ENCODE measurements around the gene KIF5C. TPM values are rescaled to one million over a fixed set of nuclear protein-coding genes. Genes with fewer than 3 reads are reported as not detected.
"Not testable (repeated sequence)": the region's sequence is repeated elsewhere in the genome, so short reads cannot be mapped to it uniquely, and the experiment has no call there.

Gene KIF5C
- total and polyA plus RNA-seq, 2 donors (not counting 1 experiment from before 2014, with no cell fraction given): 0.09 to 0.17 TPM

DNA sequence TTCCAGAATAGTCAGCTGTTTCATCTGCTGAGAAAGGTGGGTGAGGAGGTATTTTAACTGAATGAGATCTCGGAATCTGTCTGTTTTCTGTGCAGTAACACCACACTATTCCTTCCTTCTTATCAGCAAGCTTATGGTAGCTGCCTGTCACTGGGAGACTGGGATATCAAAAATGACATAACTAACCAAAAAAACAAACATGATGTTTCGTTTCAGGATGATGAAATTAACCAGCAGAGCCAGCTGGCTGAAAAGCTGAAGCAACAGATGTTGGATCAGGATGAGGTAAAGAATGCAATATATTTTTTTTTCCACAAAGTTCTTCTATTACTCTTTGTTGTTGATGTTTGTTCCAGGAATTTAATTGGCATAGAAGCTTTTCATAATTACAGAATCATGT lies 103.7 kb downstream of the KIF5C start:
- Histone ChIP-seq H3K9ac (ENCODE audit: insufficient read depth, low read length) (no peak overlapping the region), H3K9me3 (ENCODE audit: control insufficient read depth, insufficient read depth, low read depth, low read length) (no peaks in the 10 kb centered on the region), H3K27me3 (ENCODE audit: control insufficient read depth, insufficient read depth, low read length) (no peaks in the 10 kb centered on the region), H3K36me3 (ENCODE audit: control insufficient read depth, insufficient read depth, low read length) (no peaks in the 10 kb centered on the region), H3K27ac (ENCODE audit: insufficient read depth, low read length) (no peak overlapping the region), H3K4me2 (ENCODE audit: extremely low read depth, insufficient read depth, low read length) (no peak overlapping the region), H3K4me1 (ENCODE audit: control insufficient read depth, extremely low read depth, insufficient read depth, low read length) (no peaks in the 10 kb centered on the region), H2AFZ (ENCODE audit: low read length) (no peak overlapping the region), H4K20me1 (ENCODE audit: control insufficient read depth, extremely low read depth, insufficient read depth, low read length) (no peaks in the 10 kb centered on the region), H3K4me3 (replicated peaks in 1 of 4; ENCODE audit: control extremely low read depth in 1 of 4, insufficient read depth in 1 of 4, low read depth in 3 of 4, low read length in 4 of 4) (no peak overlapping the region), H3K79me2 (ENCODE audit: control insufficient read depth, insufficient read depth, low read length) (no peaks in the 10 kb centered on the region)
- DNase-seq (ENCODE audit: low read depth in 2 of 2): peak in 1 of 2 donors; percentile 55
- TF ChIP-seq, protein P1, sequence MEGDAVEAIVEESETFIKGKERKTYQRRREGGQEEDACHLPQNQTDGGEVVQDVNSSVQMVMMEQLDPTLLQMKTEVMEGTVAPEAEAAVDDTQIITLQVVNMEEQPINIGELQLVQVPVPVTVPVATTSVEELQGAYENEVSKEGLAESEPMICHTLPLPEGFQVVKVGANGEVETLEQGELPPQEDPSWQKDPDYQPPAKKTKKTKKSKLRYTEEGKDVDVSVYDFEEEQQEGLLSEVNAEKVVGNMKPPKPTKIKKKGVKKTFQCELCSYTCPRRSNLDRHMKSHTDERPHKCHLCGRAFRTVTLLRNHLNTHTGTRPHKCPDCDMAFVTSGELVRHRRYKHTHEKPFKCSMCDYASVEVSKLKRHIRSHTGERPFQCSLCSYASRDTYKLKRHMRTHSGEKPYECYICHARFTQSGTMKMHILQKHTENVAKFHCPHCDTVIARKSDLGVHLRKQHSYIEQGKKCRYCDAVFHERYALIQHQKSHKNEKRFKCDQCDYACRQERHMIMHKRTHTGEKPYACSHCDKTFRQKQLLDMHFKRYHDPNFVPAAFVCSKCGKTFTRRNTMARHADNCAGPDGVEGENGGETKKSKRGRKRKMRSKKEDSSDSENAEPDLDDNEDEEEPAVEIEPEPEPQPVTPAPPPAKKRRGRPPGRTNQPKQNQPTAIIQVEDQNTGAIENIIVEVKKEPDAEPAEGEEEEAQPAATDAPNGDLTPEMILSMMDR (conservative IDR thresholded peaks at IDR 0.05 in 1 of 2, IDR thresholded peaks at IDR 0.05 in 1 of 2; ENCODE audit: low read depth in 1 of 2, low read length in 2 of 2): no peak
- TF ChIP-seq EZH2 (IDR thresholded peaks at IDR 0.05; ENCODE audit: low read length, missing control alignments): no peak

DNA sequence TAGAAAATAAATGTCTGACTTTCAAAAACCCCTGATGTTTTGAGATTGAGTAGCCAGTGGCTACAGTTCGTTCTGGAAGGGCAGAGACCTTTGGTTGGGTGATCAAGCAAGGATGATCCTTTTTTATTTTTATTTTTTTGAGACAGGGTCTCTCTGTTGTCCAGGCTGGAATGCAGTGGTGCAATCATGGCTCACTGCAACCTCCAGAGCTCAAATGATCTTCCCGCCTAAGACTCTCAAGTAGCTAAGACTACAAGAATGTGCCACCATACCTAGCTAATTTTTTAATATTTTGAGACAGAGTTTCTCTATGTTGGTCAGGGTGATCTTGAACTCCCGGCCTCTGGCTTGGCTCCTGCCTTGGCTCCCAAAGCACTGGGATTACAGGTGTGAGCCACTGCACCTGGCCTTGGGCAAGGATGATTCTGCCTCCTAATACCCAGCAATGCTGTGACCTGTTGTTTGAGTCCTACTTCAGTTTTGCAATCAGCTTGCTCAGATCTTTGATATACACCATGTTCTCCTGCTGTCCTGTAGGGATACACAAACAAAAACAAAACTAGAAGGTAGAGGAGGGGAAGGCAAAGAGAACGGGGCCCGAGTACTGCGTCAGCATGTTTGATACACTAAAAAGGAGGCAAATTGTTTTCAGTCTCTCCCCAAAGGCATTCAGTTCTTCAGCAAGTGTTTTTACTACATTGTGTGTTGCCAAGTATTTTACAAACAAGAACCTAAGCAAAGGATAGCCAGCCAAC lies 104.3 kb downstream of the KIF5C start:
- no peaks in the 10 kb centered on the region for H4K20me1 ChIP-seq (ENCODE audit: control insufficient read depth, extremely low read depth, insufficient read depth, low read length)
- H3K27me3 ChIP-seq (ENCODE audit: control insufficient read depth, insufficient read depth, low read length): no peaks in the 10 kb centered on the region
- no peaks in the 10 kb centered on the region for H3K4me1 ChIP-seq (ENCODE audit: control insufficient read depth, extremely low read depth, insufficient read depth, low read length)
- H3K9ac ChIP-seq (ENCODE audit: insufficient read depth, low read length): no peak overlapping the region
- H3K9me3 ChIP-seq (ENCODE audit: control insufficient read depth, insufficient read depth, low read depth, low read length): no peaks in the 10 kb centered on the region
- no peaks in the 10 kb centered on the region for H3K79me2 ChIP-seq (ENCODE audit: control insufficient read depth, insufficient read depth, low read length)
- DNase-seq (ENCODE audit: low read depth in 2 of 2): no peak
- no peak overlapping the region for H2AFZ ChIP-seq (ENCODE audit: low read length)
- no peaks in the 10 kb centered on the region for H3K36me3 ChIP-seq (ENCODE audit: control insufficient read depth, insufficient read depth, low read length)
- TF ChIP-seq, protein P1 (conservative IDR thresholded peaks at IDR 0.05 in 1 of 2, IDR thresholded peaks at IDR 0.05 in 1 of 2; ENCODE audit: low read depth in 1 of 2, low read length in 2 of 2): no peak
- TF ChIP-seq EZH2 (IDR thresholded peaks at IDR 0.05; ENCODE audit: low read length, missing control alignments): no peak
- H3K4me2 ChIP-seq (ENCODE audit: extremely low read depth, insufficient read depth, low read length): no peak overlapping the region
- H3K27ac ChIP-seq (ENCODE audit: insufficient read depth, low read length): no peak overlapping the region
- no peak overlapping the region for H3K4me3 ChIP-seq (replicated peaks in 1 of 4; ENCODE audit: control extremely low read depth in 1 of 4, insufficient read depth in 1 of 4, low read depth in 3 of 4, low read length in 4 of 4)

DNA sequence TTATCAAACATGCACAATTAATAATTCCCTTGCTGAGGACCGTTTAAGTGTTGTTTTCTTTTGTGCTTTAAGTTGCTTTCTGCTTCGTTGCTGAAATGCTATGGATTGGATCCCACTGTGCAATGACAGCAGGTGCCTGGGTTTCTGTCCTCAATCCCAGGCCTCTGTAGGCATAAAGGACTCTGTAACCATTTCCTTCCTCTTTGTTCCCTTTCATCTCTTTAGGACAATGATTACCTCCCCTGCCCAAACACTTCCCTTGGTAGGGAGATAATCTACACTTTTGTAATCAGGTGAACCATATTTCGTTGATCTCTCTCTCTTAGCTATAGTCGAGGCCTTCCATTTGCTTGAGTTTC lies 104.9 kb downstream of the KIF5C start:
- Histone ChIP-seq H3K4me1 (ENCODE audit: control insufficient read depth, extremely low read depth, insufficient read depth, low read length) (no peaks in the 10 kb centered on the region), H3K27ac (ENCODE audit: insufficient read depth, low read length) (no peak overlapping the region), H3K9ac (ENCODE audit: insufficient read depth, low read length) (no peak overlapping the region), H3K9me3 (ENCODE audit: control insufficient read depth, insufficient read depth, low read depth, low read length) (no peaks in the 10 kb centered on the region), H3K27me3 (ENCODE audit: control insufficient read depth, insufficient read depth, low read length) (no peaks in the 10 kb centered on the region), H3K36me3 (ENCODE audit: control insufficient read depth, insufficient read depth, low read length) (no peaks in the 10 kb centered on the region), H2AFZ (ENCODE audit: low read length) (no peak overlapping the region), H3K4me3 (replicated peaks in 1 of 4; ENCODE audit: control extremely low read depth in 1 of 4, insufficient read depth in 1 of 4, low read depth in 3 of 4, low read length in 4 of 4) (no peak overlapping the region), H3K4me2 (ENCODE audit: extremely low read depth, insufficient read depth, low read length) (no peak overlapping the region), H3K79me2 (ENCODE audit: control insufficient read depth, insufficient read depth, low read length) (no peaks in the 10 kb centered on the region), H4K20me1 (ENCODE audit: control insufficient read depth, extremely low read depth, insufficient read depth, low read length) (no peaks in the 10 kb centered on the region)
- DNase-seq (ENCODE audit: low read depth in 2 of 2): no peak
- TF ChIP-seq, protein P1 (conservative IDR thresholded peaks at IDR 0.05 in 1 of 2, IDR thresholded peaks at IDR 0.05 in 1 of 2; ENCODE audit: low read depth in 1 of 2, low read length in 2 of 2): no peak
- no peak for TF ChIP-seq EZH2 (IDR thresholded peaks at IDR 0.05; ENCODE audit: low read length, missing control alignments)

DNA sequence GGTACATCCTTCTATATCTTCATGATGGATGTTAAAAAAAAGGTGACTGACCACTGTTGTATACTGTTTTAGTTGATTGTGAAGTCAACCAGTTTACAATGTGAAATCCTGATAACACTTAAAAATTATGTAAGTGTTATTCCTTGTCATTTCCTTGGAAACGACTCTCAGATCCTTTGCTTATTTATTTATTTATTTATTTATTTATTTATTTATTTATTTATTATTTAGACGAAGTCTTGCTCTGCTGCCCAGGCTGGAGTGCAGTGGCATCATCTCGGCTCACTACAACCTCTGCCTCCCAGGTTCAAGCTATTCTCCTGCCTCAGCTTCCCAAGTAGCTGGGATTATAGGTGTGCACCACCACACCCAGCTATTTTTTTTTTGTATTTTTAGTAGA lies 105.5 kb downstream of the KIF5C start:
- H3K4me3 ChIP-seq (replicated peaks in 1 of 4; ENCODE audit: control extremely low read depth in 1 of 4, insufficient read depth in 1 of 4, low read depth in 3 of 4, low read length in 4 of 4); H3K9ac ChIP-seq (ENCODE audit: insufficient read depth, low read length); H3K4me1 ChIP-seq (ENCODE audit: control insufficient read depth, extremely low read depth, insufficient read depth, low read length); H3K9me3 ChIP-seq (ENCODE audit: control insufficient read depth, insufficient read depth, low read depth, low read length); H2AFZ ChIP-seq (ENCODE audit: low read length); H3K4me2 ChIP-seq (ENCODE audit: extremely low read depth, insufficient read depth, low read length); DNase-seq (ENCODE audit: low read depth in 2 of 2); H3K79me2 ChIP-seq (ENCODE audit: control insufficient read depth, insufficient read depth, low read length); H3K27ac ChIP-seq (ENCODE audit: insufficient read depth, low read length); H3K36me3 ChIP-seq (ENCODE audit: control insufficient read depth, insufficient read depth, low read length); H3K27me3 ChIP-seq (ENCODE audit: control insufficient read depth, insufficient read depth, low read length); H4K20me1 ChIP-seq (ENCODE audit: control insufficient read depth, extremely low read depth, insufficient read depth, low read length): not testable (repeated sequence)

All from fibroblast of lung (primary cell).